Coronary artery (tissue), 2 donors: Measurements from ENCODE around the gene SLC1A6.

Experiments used
- DNase-seq: peaks from one replicate; pipeline ENCODE4 v3.0.0-alpha.2; 2017; ENCODE audit warnings: low spot score
- H3K27ac ChIP-seq, 2 donors: fragments of 200-600 bp; sonication (generic); one replicate each; pipeline ENCODE4 v1.5.1; 2016 to 2019
- H3K4me3 ChIP-seq: fragments of 200-600 bp; sonication (generic); 2 replicates; pipeline ENCODE4 v1.5.1; 2016; ENCODE audit warnings: mild to moderate bottlenecking, moderate library complexity
- CTCF ChIP-seq: fragments of 200-600 bp; sonication (generic); IDR thresholded peaks from one replicate; pipeline ENCODE4 v1.5.1; 2019; ENCODE audit warnings: antibody characterized with exemption

SLC1A6 gene

GRCh38 chr19:14941189-14941588 is 38.5 kb downstream of the SLC1A6 start, which contains the start of gene OR7C2:
Gene OR7C2 (plus strand): TSS chr19:14941489. CDS start chr19:14941489, 0 bp downstream.
- no peak for DNase-seq
- TF ChIP-seq CTCF: no peak
- no peak within 1 kb of the TSS for H3K4me3 ChIP-seq
- H3K27ac ChIP-seq: no peak within 1 kb of the TSS

- no peak overlapping the region for H3K4me3 ChIP-seq
- no peak overlapping the region for H3K27ac ChIP-seq
- no peak for DNase-seq
- no peak for TF ChIP-seq CTCF
Observed at GRCh38 chr19:14940266-14940665, 39.4 kb downstream of the SLC1A6 start.

- no peak overlapping the region for H3K4me3 ChIP-seq
- no peak overlapping the region for H3K27ac ChIP-seq
- no peak for TF ChIP-seq CTCF
- DNase-seq: no peak
Observed at GRCh38 chr19:14933506-14933905, 46.2 kb downstream of the SLC1A6 start.

GRCh38 chr19:14916848-14917247 is 62.8 kb downstream of the SLC1A6 start:
- no peak for DNase-seq
- TF ChIP-seq CTCF: no peak
- H3K27ac ChIP-seq: no peak overlapping the region
- H3K4me3 ChIP-seq: no peak overlapping the region

- no peak for TF ChIP-seq CTCF
- no peak for DNase-seq
- Histone ChIP-seq H3K4me3 (no peak overlapping the region), H3K27ac (no peak overlapping the region)
Observed at GRCh38 chr19:14915116-14915515, 64.5 kb downstream of the SLC1A6 start.

GRCh38 chr19:14906711-14907110 is 73.0 kb downstream of the SLC1A6 start:
- DNase-seq: no peak
- H3K27ac ChIP-seq: no peak overlapping the region
- no peak overlapping the region for H3K4me3 ChIP-seq
- no peak for TF ChIP-seq CTCF

GRCh38 chr19:14901675-14902260 is 77.9 kb downstream of the SLC1A6 start:
- DNase-seq: no peak
- TF ChIP-seq CTCF: no peak
- Histone ChIP-seq H3K27ac (no peak overlapping the region), H3K4me3 (no peak overlapping the region)
